ENCODE measurements around the gene HILPDA.
"Not testable (repeated sequence)": the region's sequence is repeated elsewhere in the genome, so short reads cannot be mapped to it uniquely, and the experiment has no call there.

HILPDA gene

GRCh38 chr7:128463345-128463744, 7.7 kb downstream of the HILPDA start:
- DNase-seq (ENCODE audit: low spot score): not testable (repeated sequence)

GRCh38 chr7:128463933-128464332, 8.3 kb downstream of the HILPDA start:
- DNase-seq (ENCODE audit: low spot score): not testable (repeated sequence)

GRCh38 chr7:128466871-128467270, 11.2 kb downstream of the HILPDA start:
- DNase-seq (ENCODE audit: low spot score): not testable (repeated sequence)

- DNase-seq (ENCODE audit: low spot score): peak; percentile 87
Observed at GRCh38 chr7:128476402-128477335, 21.0 kb downstream of the HILPDA start, which contains the start of gene METTL2B. Gene METTL2B (plus strand): TSS chr7:128476748. CDS start chr7:128476766, 18 bp downstream.

- DNase-seq (ENCODE audit: low spot score): not testable (repeated sequence)
Observed at GRCh38 chr7:128477336-128477690, 21.6 kb downstream of the HILPDA start.

- not testable (repeated sequence) for DNase-seq (ENCODE audit: low spot score)
Observed at GRCh38 chr7:128479082-128479481, 23.4 kb downstream of the HILPDA start.

- DNase-seq (ENCODE audit: low spot score): not testable (repeated sequence)
Observed at GRCh38 chr7:128488134-128488533, 32.5 kb downstream of the HILPDA start.

- no peak for DNase-seq (ENCODE audit: low spot score)
Observed at GRCh38 chr7:128497405-128497804, 41.7 kb downstream of the HILPDA start.

GRCh38 chr7:128505416-128505815, 49.7 kb downstream of the HILPDA start:
- DNase-seq (ENCODE audit: low spot score): not testable (repeated sequence)

- not testable (repeated sequence) for DNase-seq (ENCODE audit: low spot score)
Observed at GRCh38 chr7:128506819-128507218, 51.1 kb downstream of the HILPDA start.

- not testable (repeated sequence) for DNase-seq (ENCODE audit: low spot score)
Observed at GRCh38 chr7:128507321-128507993, 51.8 kb downstream of the HILPDA start.
